NCI-H146 treated with DMSO at 0.1 percent for 48 hours (cell line): ENCODE results near the gene SOX30.

Source experiments
- DNase-seq: peaks from one replicate; lab custom pipeline; 2025; ENCODE audit not compliant: unreplicated experiment; lab: John Stamatoyannopoulos, UW

SOX30 gene

DNA sequence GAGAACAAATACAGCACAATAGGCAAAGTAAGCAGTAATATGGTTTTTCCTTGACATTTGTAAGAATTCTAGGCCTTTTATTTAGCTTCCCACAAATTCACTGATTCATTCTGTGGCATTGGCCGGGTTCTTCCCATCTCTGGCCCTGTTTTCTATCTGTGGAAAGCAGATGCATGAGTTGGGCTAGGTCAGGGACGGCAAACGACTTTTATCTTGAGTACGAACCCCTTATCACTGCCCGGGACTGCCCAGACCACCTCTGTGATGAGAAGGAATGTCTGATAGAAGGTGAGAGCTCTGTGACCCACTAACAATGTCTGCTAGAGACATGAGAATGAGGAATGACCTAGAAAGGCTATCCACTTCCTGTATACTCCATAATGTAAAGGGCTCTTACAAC, 41.2 kb downstream of the SOX30 start:
- no peak for DNase-seq

DNA sequence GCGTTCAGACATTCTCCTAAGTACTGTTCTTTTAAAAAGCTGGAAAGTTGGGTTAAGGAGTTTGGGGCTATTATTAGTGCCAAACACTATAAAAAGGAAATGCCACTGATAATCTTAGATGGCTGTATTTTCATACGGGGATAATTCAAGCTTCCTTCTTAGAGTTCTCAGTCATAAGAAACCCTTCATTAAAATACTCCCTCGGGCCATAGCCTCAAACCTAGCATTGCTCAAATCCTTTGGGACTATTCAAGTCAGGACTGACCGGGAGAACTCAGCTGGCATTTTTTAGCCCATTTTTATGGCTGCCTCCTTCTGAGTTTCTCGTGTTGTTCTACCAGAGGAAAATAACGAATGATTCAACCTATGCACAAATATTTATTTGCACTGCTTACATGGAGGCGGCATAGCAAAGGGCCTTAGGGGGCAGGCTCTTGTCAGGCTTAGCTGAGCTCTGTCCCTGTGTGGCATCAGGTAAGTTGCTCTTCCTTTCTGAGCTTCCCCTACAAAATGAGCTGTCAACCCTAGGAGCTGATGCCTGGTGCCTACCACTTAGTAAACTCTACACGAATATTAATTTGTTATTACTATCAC, 43.2 kb downstream of the SOX30 start:
- no peak for DNase-seq

GRCh38 chr5:157607371-157608161, 44.7 kb downstream of the SOX30 start:
- no peak for DNase-seq

- no peak for DNase-seq
Measured at GRCh38 chr5:157606046-157606445, 46.2 kb downstream of the SOX30 start.

DNA sequence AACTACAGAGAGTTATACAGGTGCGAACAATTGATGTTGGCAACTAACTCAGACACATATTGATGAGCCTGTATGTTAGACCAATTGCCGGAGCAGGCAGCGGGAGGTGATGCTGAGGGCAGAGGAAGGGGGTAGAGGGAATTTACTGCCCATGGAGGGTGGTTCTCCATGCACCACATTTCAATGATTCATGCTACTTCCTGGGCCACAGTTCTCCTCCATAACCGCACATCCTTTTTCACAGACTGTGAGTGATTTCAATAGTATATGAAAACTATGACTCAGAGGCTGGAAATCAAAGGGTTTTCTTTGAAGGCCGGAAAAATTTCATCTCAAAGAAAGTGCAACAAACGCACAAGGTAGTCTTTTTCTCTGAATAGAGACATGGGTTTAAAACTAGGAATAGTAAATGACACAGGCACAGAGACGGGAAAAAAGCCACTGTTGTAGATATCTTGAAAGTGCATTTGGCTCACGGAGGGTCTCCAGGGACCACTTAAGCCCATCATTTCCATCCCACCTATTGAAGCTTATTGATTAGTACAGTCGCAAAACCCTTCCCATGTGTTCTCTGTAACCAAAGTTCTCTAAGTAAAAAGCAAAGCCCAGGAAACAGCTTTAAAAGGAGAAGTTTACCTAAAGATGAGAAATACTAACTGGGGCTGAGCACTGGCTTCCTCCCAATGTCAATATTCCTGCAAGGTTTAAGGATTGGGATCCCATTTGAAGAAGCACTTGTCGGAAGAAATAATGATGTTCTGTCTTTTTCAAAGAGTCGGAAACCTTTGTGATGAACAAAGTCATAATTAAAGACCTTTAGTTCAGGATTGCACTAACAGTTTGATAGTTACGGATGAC, 48.7 kb downstream of the SOX30 start:
- DNase-seq: no peak

- DNase-seq: no peak
Measured at GRCh38 chr5:157602505-157602904, 49.7 kb downstream of the SOX30 start.

DNA sequence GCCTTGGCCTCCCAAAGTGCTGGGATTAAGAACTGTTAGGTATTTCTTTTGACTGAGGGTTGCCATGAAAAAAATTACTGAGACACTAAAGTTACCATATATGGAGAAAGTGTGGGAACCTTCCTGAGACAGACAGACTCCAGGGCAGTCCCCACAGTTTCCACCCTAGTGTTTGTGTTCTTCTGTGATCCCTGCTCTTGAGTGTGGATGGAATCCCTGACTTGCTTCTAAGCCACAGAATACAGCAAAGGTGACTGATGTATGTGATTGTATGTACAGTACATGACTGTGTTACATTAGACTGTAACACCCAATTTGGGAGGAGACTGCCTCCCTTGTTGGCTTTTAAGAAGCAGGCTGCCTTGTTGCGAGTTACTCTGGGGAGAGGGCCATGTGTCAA, 52.0 kb downstream of the SOX30 start:
- DNase-seq: no peak

DNA sequence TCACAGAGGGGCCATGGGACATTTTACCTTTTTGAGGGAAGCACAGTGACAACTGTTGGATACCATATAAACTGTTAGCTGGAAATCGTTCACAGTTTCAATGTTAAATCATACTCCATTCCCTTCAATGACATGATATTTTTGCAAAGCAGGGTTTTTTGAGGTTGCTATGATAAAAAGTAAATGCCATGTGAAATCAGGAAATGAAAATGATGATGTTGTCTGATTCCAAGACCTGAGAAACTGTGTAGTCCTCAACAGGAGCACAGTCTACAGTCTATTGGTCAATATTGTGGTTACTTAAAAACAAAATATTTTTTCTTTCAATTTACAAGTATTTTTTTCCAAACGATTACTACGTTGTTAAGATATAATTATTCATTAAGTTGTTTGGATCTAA, 52.7 kb downstream of the SOX30 start:
- no peak for DNase-seq

DNA sequence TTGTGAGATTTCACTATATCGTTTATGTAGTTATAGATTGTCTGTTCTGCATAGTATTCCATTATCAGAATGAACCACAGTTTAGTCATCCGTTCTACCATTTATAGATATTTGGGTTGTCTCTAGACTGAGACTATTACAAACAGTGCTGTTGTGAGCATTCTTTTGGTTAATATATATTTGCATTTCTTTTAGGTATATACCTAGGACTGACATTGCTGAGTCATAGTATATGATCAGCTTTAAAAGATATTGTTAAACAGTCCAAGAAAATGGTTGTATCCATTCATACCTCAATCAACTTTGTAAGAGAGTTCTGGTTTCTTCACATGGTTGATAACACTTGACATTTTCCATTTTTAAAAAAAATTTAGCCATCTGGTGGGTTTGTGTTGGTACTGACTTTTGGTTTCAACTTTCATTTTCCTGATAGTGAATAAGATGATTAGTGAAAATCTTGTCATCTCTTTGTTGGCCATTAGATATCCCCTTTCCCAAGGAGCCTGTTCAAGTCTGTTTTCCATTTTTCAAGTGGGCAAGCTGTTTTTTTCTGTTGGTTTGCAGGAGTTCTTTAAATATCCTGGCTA, 53.8 kb downstream of the SOX30 start:
- DNase-seq: no peak

DNA sequence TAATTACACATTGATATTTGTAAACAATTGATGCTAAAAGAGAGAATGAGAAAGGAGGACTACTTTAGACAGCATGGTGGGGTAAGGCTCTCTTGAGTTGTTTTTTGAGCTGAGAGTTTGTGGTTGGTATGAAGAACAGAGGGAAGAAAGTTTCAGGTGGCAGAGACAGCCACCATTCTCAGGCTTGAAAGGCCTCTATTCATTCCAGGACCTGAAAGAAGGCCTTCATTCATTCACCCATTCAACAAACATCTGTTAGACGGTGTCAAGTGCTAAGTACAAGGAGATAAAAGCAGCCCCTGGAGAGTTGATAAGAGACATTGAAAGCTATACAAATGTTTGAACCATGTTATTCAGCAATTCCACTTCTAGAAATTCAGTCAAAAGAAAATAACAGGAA, 55.0 kb downstream of the SOX30 start:
- no peak for DNase-seq

DNA sequence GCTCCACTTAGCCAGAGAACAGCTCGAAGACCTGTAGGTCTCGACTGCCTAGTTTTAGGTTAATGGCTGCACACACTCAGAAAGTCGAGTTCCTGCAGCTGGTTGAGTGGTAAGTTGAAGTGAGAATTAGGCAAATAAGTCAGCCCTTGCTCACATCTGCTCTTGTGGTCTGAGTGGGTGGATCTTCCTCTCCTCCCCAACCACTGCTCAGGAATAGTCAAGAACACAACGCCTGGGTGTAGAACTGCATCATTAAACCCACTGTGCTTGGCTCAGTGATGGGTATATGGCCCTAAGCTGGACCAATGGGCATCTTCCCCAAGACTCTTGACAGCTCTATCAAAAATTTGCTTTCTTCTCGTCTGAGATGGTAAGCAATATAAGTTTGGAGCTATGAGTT, 55.8 kb downstream of the SOX30 start:
- DNase-seq: no peak

GRCh38 chr5:157594675-157595459, 57.4 kb downstream of the SOX30 start:
- DNase-seq: no peak

DNA sequence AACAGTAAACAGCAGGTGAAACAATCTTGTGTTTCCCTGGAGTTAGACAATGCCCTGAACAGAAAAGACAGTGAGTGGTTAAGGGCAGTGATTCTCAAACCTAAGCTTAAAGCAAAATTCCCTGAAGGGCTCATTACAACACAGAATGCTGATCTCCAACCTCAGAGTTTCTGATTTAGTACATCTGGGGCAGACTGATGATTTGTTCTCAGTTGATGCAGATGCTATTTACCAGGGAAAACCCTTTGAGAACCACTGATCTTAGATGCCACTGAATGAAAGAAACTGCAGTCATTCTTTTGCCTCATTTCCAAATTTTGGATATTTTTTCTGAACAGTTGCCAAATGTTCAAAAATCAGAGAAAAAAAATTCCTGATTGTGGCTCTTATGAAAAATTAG, 58.0 kb downstream of the SOX30 start:
- no peak for DNase-seq

- no peak for DNase-seq
Measured at GRCh38 chr5:157593052-157593757, 59.0 kb downstream of the SOX30 start.

- no peak for DNase-seq
Measured at GRCh38 chr5:157592594-157592993, 59.6 kb downstream of the SOX30 start.

DNA sequence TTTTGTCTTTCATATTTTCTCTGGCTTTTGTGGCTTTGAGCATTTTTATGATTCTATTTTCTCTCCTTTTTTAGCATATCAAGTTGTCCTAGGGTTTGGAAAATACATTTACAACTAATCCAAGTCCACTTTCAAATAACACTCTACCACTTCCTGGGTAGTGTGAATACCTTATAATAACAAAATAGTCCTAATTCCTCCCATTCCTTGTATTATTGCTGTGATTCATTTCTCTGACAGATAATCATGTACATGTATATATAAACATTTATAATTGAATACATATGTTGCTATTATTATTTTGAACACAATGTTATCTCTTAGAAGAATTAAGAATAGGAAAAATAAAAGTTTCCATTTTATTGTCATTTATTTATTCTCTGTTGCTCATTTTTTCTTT, 61.8 kb downstream of the SOX30 start:
- DNase-seq: no peak

- DNase-seq: no peak
Measured at GRCh38 chr5:157584628-157585027, 67.6 kb downstream of the SOX30 start.

- DNase-seq: no peak
Measured at GRCh38 chr5:157582731-157583620, 69.3 kb downstream of the SOX30 start.

DNA sequence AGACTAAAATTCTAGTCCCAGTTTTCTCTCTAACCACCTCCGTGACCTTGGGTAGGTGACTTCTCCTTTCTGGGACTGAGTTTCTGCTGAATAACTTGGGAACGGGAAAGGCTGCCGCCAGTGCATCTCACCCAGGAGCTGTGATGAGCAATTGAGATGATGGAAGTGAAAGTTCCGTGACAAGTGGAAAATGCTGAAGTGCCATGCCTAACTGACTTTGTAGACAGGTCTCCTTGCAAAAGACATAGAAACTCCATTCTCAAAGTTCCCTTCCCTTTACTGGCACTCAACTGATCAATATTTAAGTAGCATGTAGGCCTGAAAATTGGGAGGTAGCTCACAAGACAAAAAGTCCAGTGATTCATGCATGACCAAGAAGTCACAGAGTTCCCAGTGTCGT, 70.3 kb downstream of the SOX30 start:
- no peak for DNase-seq
